NT2/D1 (cell line): Measurements from ENCODE around the gene PKNOX2.

Experiments used
- DNase-seq: peaks from one replicate; pipeline ENCODE4 v3.0.0-alpha.2; 2011; ENCODE audit warnings: low read depth, low spot score
- H3K27me3 ChIP-seq: 2 replicates; pipeline ENCODE4 v1.6.0; 2011; ENCODE audit warnings: mild to moderate bottlenecking; ENCODE audit not compliant: insufficient read length, insufficient read depth
- H3K36me3 ChIP-seq: 2 replicates; pipeline ENCODE4 v1.6.1; 2011; ENCODE audit warnings: mild to moderate bottlenecking, low read length, mixed read lengths; ENCODE audit not compliant: insufficient read depth, insufficient read length
- H3K4me1 ChIP-seq: 2 replicates; pipeline ENCODE4 v1.5.1; 2011; ENCODE audit not compliant: insufficient read depth, insufficient read length
- H3K4me3 ChIP-seq: 2 replicates; pipeline ENCODE4 v1.5.1; 2011; ENCODE audit warnings: low read depth; ENCODE audit not compliant: insufficient read length
- H3K9ac ChIP-seq: 2 replicates; pipeline ENCODE4 v1.6.0; 2011; ENCODE audit warnings: low read depth; ENCODE audit not compliant: insufficient read length
- H3K9me3 ChIP-seq: 2 replicates; pipeline ENCODE4 v1.5.1; 2011; ENCODE audit warnings: mild to moderate bottlenecking, low read length; ENCODE audit not compliant: insufficient read depth
- SUZ12 ChIP-seq: IDR thresholded peaks from 2 replicates; pipeline ENCODE4 v1.6.1; 2011; ENCODE audit not compliant: insufficient read length, insufficient read depth; ENCODE audit errors: extremely low read depth
- YY1 ChIP-seq: IDR thresholded peaks from 2 replicates; pipeline ENCODE4 v1.6.1; 2011; ENCODE audit not compliant: insufficient read length, insufficient read depth
- ZNF274 ChIP-seq: IDR thresholded peaks from 2 replicates; pipeline ENCODE4 v1.6.1; 2011; ENCODE audit warnings: mild to moderate bottlenecking, low read depth, low read length

Gene PKNOX2

DNA sequence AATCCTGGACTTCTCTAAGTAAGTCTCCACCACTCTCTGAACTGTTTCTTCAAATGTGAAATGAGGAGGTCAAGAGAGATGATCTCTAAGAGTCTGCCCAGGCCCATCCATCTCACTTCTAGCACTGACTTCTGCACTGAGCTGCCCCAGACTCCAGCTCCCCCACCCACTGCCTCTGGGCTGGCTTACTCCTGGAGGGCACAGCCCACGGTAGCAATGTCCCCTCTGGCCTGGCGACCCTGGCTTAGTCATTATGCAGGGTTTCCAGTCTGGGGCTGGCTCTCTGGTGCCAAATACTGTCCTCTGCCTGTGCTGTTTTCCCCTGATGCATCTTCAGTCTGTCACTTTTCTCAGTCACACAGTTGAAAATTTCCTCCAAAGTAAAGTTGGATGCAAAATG is 60.9 kb downstream of the PKNOX2 start:
- H3K9ac ChIP-seq = no peak overlapping the region
- H3K36me3 ChIP-seq = no peaks in the 10 kb centered on the region
- TF ChIP-seq YY1 (no peak), ZNF274 (no peak), SUZ12 (no peak)
- H3K4me1 ChIP-seq = peaks cover 18% of the 10 kb centered on the region
- DNase-seq = no peak
- no peaks in the 10 kb centered on the region for H3K9me3 ChIP-seq
- H3K27me3 ChIP-seq = no peaks in the 10 kb centered on the region
- no peak overlapping the region for H3K4me3 ChIP-seq

DNA sequence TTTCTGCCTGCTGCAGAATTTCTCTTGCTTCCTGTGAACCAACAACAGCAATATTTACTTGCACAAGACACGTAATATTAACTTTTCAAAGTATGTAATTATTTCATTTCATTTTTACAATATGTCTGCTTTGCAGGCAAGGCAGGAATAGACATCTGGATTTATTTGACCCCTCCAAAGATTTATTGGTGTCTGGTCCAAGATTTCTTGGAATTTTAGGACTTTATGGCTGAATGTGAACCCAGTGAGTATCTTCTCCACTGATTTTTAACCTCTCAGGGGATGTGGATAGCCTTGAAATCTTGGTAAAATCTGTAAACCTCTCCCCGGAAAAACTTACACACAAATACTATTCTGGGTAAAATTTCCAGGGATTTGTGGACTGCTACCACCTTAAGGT is 61.5 kb downstream of the PKNOX2 start:
- Histone ChIP-seq H3K9ac (no peak overlapping the region), H3K4me3 (no peak overlapping the region), H3K27me3 (no peaks in the 10 kb centered on the region), H3K4me1 (peaks cover 18% of the 10 kb centered on the region), H3K36me3 (no peaks in the 10 kb centered on the region), H3K9me3 (no peaks in the 10 kb centered on the region)
- DNase-seq = no peak
- no peak for TF ChIP-seq YY1
- no peak for TF ChIP-seq ZNF274
- no peak for TF ChIP-seq SUZ12

DNA sequence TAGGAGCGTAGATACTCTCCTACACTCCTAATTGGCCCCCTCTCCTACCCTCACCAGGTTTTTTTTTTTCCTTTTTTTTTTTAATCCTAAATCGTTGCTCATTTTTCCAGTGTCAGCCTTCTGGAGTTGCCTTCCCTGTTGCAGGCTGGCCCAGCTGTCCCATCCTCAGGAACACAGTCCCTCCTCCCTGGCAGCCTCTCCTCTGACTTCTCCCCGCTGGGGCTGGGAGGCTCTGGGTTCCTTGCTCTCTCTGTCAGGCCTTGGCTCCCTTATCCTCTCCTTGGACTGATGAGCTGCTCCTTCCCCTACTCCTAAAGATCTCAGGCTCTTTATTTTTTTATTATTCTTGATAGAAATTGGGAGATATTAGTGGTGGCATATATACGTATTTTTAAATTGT is 62.2 kb downstream of the PKNOX2 start:
- DNase-seq = no peak
- Histone ChIP-seq H3K4me1 (peaks cover 18% of the 10 kb centered on the region), H3K9me3 (no peaks in the 10 kb centered on the region), H3K9ac (no peak overlapping the region), H3K27me3 (no peaks in the 10 kb centered on the region), H3K36me3 (no peaks in the 10 kb centered on the region), H3K4me3 (no peak overlapping the region)
- TF ChIP-seq ZNF274 = no peak
- no peak for TF ChIP-seq SUZ12
- no peak for TF ChIP-seq YY1

- H3K27me3 ChIP-seq = no peaks in the 10 kb centered on the region
- no peak overlapping the region for H3K4me3 ChIP-seq
- H3K4me1 ChIP-seq = peaks cover 18% of the 10 kb centered on the region
- H3K9ac ChIP-seq = no peak overlapping the region
- no peak for DNase-seq
- no peak for TF ChIP-seq ZNF274
- no peak for TF ChIP-seq SUZ12
- no peak for TF ChIP-seq YY1
- no peaks in the 10 kb centered on the region for H3K36me3 ChIP-seq
- H3K9me3 ChIP-seq = no peaks in the 10 kb centered on the region
Observed at GRCh38 chr11:125227151-125227550, 62.6 kb downstream of the PKNOX2 start.

- Histone ChIP-seq H3K4me1 (peaks cover 18% of the 10 kb centered on the region), H3K36me3 (no peaks in the 10 kb centered on the region), H3K9me3 (no peaks in the 10 kb centered on the region), H3K9ac (no peak overlapping the region), H3K27me3 (no peaks in the 10 kb centered on the region), H3K4me3 (no peak overlapping the region)
- TF ChIP-seq ZNF274 (no peak), YY1 (no peak), SUZ12 (no peak)
- no peak for DNase-seq
Observed at GRCh38 chr11:125228445-125228844, 63.9 kb downstream of the PKNOX2 start.

DNA sequence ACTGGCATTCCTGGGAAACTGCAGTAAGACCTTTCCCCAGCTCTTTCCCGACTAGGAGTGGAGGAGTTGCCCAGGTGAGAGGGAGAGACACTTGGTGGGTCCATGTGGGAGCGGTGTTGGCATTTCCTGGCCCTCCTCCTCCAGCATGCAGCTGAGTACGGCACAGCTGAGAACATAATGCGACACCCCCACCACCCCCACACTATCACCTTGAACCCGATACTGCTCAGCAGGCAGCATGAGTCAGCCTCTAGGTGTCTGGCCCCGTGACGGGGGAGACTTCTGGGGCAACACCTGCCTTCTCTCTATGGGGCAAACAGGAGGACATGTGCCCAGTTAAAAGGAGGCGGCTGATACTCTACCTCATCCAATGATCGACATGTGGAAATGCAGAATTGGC is 64.4 kb downstream of the PKNOX2 start:
- Histone ChIP-seq H3K9me3 (no peaks in the 10 kb centered on the region), H3K36me3 (no peaks in the 10 kb centered on the region), H3K27me3 (no peaks in the 10 kb centered on the region), H3K9ac (no peak overlapping the region), H3K4me1 (peaks cover 16% of the 10 kb centered on the region), H3K4me3 (no peak overlapping the region)
- DNase-seq = no peak
- no peak for TF ChIP-seq SUZ12
- TF ChIP-seq YY1 = no peak

DNA sequence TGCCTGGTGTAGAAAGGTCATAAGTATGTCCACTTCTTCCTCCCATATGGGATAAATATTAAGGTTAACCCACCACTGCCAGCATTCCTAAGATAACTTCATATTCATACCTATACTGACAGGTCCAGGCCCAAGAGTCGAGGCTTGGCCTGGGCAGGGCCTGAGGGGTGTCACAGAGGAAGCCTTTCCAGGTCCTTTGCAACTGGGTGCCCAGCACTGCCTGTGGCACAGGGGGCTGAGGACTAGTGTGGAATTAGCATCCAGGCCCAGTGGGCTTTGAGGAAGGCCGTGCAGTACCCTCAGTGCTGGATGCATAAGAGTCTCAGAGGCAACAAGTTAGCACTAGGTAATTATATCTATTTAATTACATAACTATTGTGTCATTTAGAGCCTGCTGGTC is 65.4 kb downstream of the PKNOX2 start:
- Histone ChIP-seq H3K9me3 (no peaks in the 10 kb centered on the region), H3K9ac (no peak overlapping the region), H3K36me3 (no peaks in the 10 kb centered on the region)

DNA sequence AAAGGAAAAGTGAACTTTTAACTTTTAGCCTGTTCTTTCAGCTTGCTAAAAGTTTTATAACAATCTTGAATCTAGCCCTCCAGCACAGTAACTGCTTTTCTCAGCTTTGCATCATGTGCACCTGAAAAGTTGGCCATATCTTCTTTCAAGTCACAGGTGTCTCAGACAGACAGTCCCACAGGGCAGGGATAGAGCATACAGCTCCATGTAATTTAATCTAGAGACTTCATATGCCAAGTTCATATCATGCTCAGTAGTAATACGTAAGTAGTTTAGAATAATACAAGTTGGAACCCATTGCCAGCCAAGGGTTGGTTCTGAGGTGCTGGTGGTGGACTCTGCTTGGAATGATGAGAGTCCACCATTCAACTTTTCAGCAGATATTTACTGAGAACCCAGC is 68.6 kb downstream of the PKNOX2 start:
- H3K4me1 ChIP-seq = peaks cover 11% of the 10 kb centered on the region

More for the DNA sequence above, 65.4 kb downstream of the PKNOX2 start:
- Histone ChIP-seq H3K27me3 (no peaks in the 10 kb centered on the region), H3K4me3 (no peak overlapping the region), H3K4me1 (peaks cover 12% of the 10 kb centered on the region)
- no peak for DNase-seq
- TF ChIP-seq SUZ12 (no peak), ZNF274 (no peak)

More for the DNA sequence above, 68.6 kb downstream of the PKNOX2 start:
- no peak for DNase-seq
- H3K27me3 ChIP-seq = no peaks in the 10 kb centered on the region
- H3K4me3 ChIP-seq = no peak overlapping the region
- no peaks in the 10 kb centered on the region for H3K9me3 ChIP-seq
- H3K9ac ChIP-seq = no peak overlapping the region
- H3K36me3 ChIP-seq = peaks cover 4% of the 10 kb centered on the region
- TF ChIP-seq SUZ12 (no peak), YY1 (no peak), ZNF274 (no peak)
